Right lobe of liver (tissue), 6 donors: ENCODE data around the gene ETV3L. TPM values are rescaled to one million over a fixed set of nuclear protein-coding genes. Genes with fewer than 3 reads are reported as not detected.

ENCODE experiments used
- ATAC-seq, 4 donors: fragments of 200-7000 bp; cut with Tn5 transposase; one replicate each; pipeline ENCODE4 v1.9.1; 2020; ENCODE audit warnings: mild to moderate bottlenecking in 4 of 4, moderate library complexity in 4 of 4
- DNase-seq, 3 donors: peaks; one replicate each; pipeline ENCODE4 v3.0.0-alpha.2; 2020
- H3K27ac ChIP-seq, 3 donors: fragments of 200-600 bp; one replicate each; pipeline ENCODE4 v1.8.0; 2022
- H3K27me3 ChIP-seq, 2 donors: fragments of 200-600 bp; one replicate each; pipeline ENCODE4 v1.8.0; 2022
- H3K36me3 ChIP-seq, 4 donors: fragments of 200-600 bp; sonication (generic) in 1 of 4; one replicate each; pipeline versions ENCODE4 v1.5.1 to v1.8.0; 2017 to 2022; ENCODE audit warnings: control low read depth in 1 of 4
- H3K4me1 ChIP-seq, 4 donors: fragments of 200-600 bp; sonication (generic) in 1 of 4; one replicate each; pipeline versions ENCODE4 v1.5.1 to v1.8.0; 2017 to 2022; ENCODE audit warnings: control low read depth in 1 of 4
- H3K4me3 ChIP-seq, 3 donors: fragments of 200-600 bp; one replicate each; pipeline ENCODE4 v1.8.0; 2022
- H3K9me3 ChIP-seq, 4 donors: fragments of 200-600 bp; sonication (generic) in 1 of 4; one replicate each; pipeline versions ENCODE4 v1.5.1 to v1.8.0; 2017 to 2022; ENCODE audit warnings: control low read depth in 1 of 4
- CTCF ChIP-seq, 4 donors: fragments of 200-600 bp in 3 of 4; fragments of 450-650 bp in 1 of 4; IDR thresholded peaks; one replicate each; pipeline versions ENCODE4 v1.5.1 to v1.8.0; 2016 to 2022; ENCODE audit warnings: antibody characterized with exemption in 4 of 4, mild to moderate bottlenecking in 2 of 4
- POLR2A ChIP-seq: fragments of 450-650 bp; IDR thresholded peaks from one replicate; pipeline ENCODE4 v1.6.1; 2017; ENCODE audit warnings: antibody characterized with exemption, mild to moderate bottlenecking
- WGBS: methylation state at CpG from one replicate; pipeline ENCODE4 v1.1.6; 2018; ENCODE audit warnings: low coverage, low lambda C conversion rate; ENCODE audit not compliant: insufficient coverage; ENCODE audit errors: missing lambda C conversion rate; 5-methylcytosine and 5-hydroxymethylcytosine counted together
- intact Hi-C, 2 donors: fragments of 100-400 bp; cut with DNase I; formaldehyde crosslinking; loops; one replicate each; pipeline versions ENCODE4 v1.11.2 to v1.14.1; 2022
- total RNA-seq, 6 experiments: library from RNA; depleted of rRNA in 2 of 6; stranded (reverse); fragments of >200 nt in 2 of 6; fragmentation: NEBNext Ultra II Directional in 3 of 6; extraction: Animal tissue kit (Norgen Biotek cat#: 25700) in 3 of 6; gene quantifications; one replicate each; pipeline versions ENCODE4 v1.1.0 to v1.2.4, GENCODE V29; 2016 to 2023
- donor health status: DM: no; HTN: yes; CAD: no.
- donor health status: DM: no; HTN: no; CAD: no.
- donor health status: DM: no; HTN: no; CAD: no.
- donor health status: DM: no; HTN: yes; CAD: no.
- donor health status: DM: no; HTN: yes; CAD: no.

Gene ETV3L
- total RNA-seq, 6 experiments from 2014 or later: not detected

GRCh38 chr1:157111396-157112165 is 12.0 kb upstream of the ETV3L start:
- no peak overlapping the region for H3K4me3 ChIP-seq
- no peak overlapping the region for H3K27ac ChIP-seq
- no peaks in the 10 kb centered on the region for H3K36me3 ChIP-seq
- no peaks in the 10 kb centered on the region for H3K9me3 ChIP-seq
- TF ChIP-seq CTCF (IDR thresholded peaks at IDR 0.05): no peak
- TF ChIP-seq POLR2A: no peak
- H3K27me3 ChIP-seq: peaks cover 0 to 14% of the 10 kb centered on the region in 2 donors
- no peak for DNase-seq
- 60% methylated on average over 7 of the region's 19 CpGs for whole genome bisulfite sequencing
- ATAC-seq: no peak
- intact Hi-C loops: no loop called here
- peaks cover 0 to 4% (median 0%) of the 10 kb centered on the region in 4 donors for H3K4me1 ChIP-seq

- DNase-seq: no peak
- Histone ChIP-seq H3K36me3 (no peaks in the 10 kb centered on the region), H3K4me1 (peaks cover 0 to 4% (median 0%) of the 10 kb centered on the region in 4 donors), H3K27me3 (peaks cover 0 to 14% of the 10 kb centered on the region in 2 donors), H3K4me3 (no peak overlapping the region), H3K9me3 (no peaks in the 10 kb centered on the region), H3K27ac (no peak overlapping the region)
- intact Hi-C loops: no loop called here
- 86% methylated on average over 1 of the region's 3 CpGs for WGBS
- TF ChIP-seq CTCF (IDR thresholded peaks at IDR 0.05) (no peak), POLR2A (no peak)
- ATAC-seq: no peak
Observed at GRCh38 chr1:157110686-157111085, 11.1 kb upstream of the ETV3L start.

- TF ChIP-seq CTCF (IDR thresholded peaks at IDR 0.05) (no peak), POLR2A (no peak)
- no peaks in the 10 kb centered on the region for H3K9me3 ChIP-seq
- peaks cover 0 to 14% of the 10 kb centered on the region in 2 donors for H3K27me3 ChIP-seq
- ATAC-seq (no peak), DNase-seq (no peak)
- peaks cover 0 to 4% (median 0%) of the 10 kb centered on the region in 4 donors for H3K4me1 ChIP-seq
- 52% methylated on average over 5 of the region's 6 CpGs for WGBS
- no peak overlapping the region for H3K27ac ChIP-seq
- intact Hi-C loops: no loop called here
- no peak overlapping the region for H3K4me3 ChIP-seq
- no peaks in the 10 kb centered on the region for H3K36me3 ChIP-seq
Observed at GRCh38 chr1:157110003-157110402, 10.4 kb upstream of the ETV3L start.

- no peak overlapping the region for H3K27ac ChIP-seq
- WGBS: 41% methylated on average over 6 of the region's 6 CpGs
Observed at GRCh38 chr1:157108448-157108847, 8.8 kb upstream of the ETV3L start.

More at GRCh38 chr1:157108448-157108847, 8.8 kb upstream of the ETV3L start:
- intact Hi-C loops: no loop called here
- Histone ChIP-seq H3K27me3 (peaks cover 0 to 14% of the 10 kb centered on the region in 2 donors), H3K4me1 (no peaks in the 10 kb centered on the region), H3K9me3 (no peaks in the 10 kb centered on the region), H3K36me3 (no peaks in the 10 kb centered on the region), H3K4me3 (no peak overlapping the region)
- ATAC-seq: no peak
- DNase-seq: no peak
- TF ChIP-seq CTCF (IDR thresholded peaks at IDR 0.05) (no peak), POLR2A (no peak)
